K562 (cell line): ENCODE data around the gene KDM5A.

Source experiments
- EZH2 ChIP-seq: IDR thresholded peaks from 2 replicates; pipeline ENCODE4 v1.6.1; 2012; ENCODE audit warnings: low read depth, mild to moderate bottlenecking, inconsistent platforms, low read length, borderline replicate concordance
- KDM1A ChIP-seq, 2 experiments: fragments of 450-650 bp; IDR thresholded peaks; 2 replicates each; pipeline ENCODE4 v1.6.1; 2016; ENCODE audit warnings: mild to moderate bottlenecking in 2 of 2
- MAFK ChIP-seq: IDR thresholded peaks from 2 replicates; pipeline ENCODE4 v1.6.1; 2011; ENCODE audit warnings: low read length, improper control_type of control experiment
- MTA3 ChIP-seq: fragments of 450-650 bp; formaldehyde crosslinking; IDR thresholded peaks from 2 replicates; pipeline ENCODE4 v1.6.1; 2017; ENCODE audit warnings: mild to moderate bottlenecking, borderline replicate concordance
- NKRF ChIP-seq: fragments of 450-650 bp; IDR thresholded peaks from 2 replicates; pipeline ENCODE4 v1.6.1; 2016; ENCODE audit warnings: borderline replicate concordance
- PATZ1 ChIP-seq: fragments of 250-450 bp; sonication (Bioruptor Pico); IDR thresholded peaks from 2 replicates; pipeline ENCODE4 v1.5.0; 2020; ENCODE audit warnings: mild to moderate bottlenecking, borderline replicate concordance
- PRPF4 ChIP-seq: fragments of 200-400 bp; formaldehyde crosslinking; IDR thresholded peaks from one replicate; pipeline ENCODE4 v1.6.1; 2017; ENCODE audit warnings: low read length, low read depth, mild to moderate bottlenecking; ENCODE audit not compliant: insufficient read depth, poor library complexity, severe bottlenecking
- SIN3A ChIP-seq, 2 experiments: fragments of 150-350 bp in 1 of 2; IDR thresholded peaks; 2 replicates each; pipeline ENCODE4 v1.6.1; 2011 to 2016; ENCODE audit warnings: borderline replicate concordance in 2 of 2, low read depth in 2 of 2, low read length in 2 of 2, mild to moderate bottlenecking in 2 of 2, moderate library complexity in 2 of 2; ENCODE audit not compliant: control insufficient read depth in 1 of 2
- TBP ChIP-seq: optimal IDR thresholded peaks from 2 replicates; pipeline ENCODE3; 2011; ENCODE audit warnings: low read depth, low read length, improper control_type of control experiment
- YY1 ChIP-seq, 3 experiments: IDR thresholded peaks; 2 replicates each; pipeline ENCODE4 v1.6.1; 2011; ENCODE audit warnings: low read length in 2 of 3, mild to moderate bottlenecking in 2 of 3, moderate library complexity in 2 of 3, borderline replicate concordance in 1 of 3, control low read depth in 1 of 3, low read depth in 1 of 3; ENCODE audit not compliant: insufficient read depth in 3 of 3, insufficient replicate concordance in 2 of 3, control insufficient read depth in 1 of 3, insufficient read length in 1 of 3; ENCODE audit errors: extremely low read depth in 1 of 3
- ZFPM2 ChIP-seq: fragments of 250-450 bp; sonication (Bioruptor Pico); IDR thresholded peaks from 2 replicates; pipeline ENCODE4 v1.5.1; 2022; ENCODE audit warnings: mild to moderate bottlenecking
- ZSCAN32 ChIP-seq: fragments of 450-650 bp; formaldehyde crosslinking; IDR thresholded peaks from 2 replicates; pipeline ENCODE4 v1.4.0; 2020; ENCODE audit warnings: mild to moderate bottlenecking, moderate library complexity
- TF ChIP-seq, protein P1 (sequence below): sonication (generic); formaldehyde crosslinking; IDR thresholded peaks from 2 replicates; pipeline ENCODE4 v1.5.0; 2020; ENCODE audit warnings: missing genetic modification reagents
- TF ChIP-seq, protein P2 (sequence below), 3 experiments: IDR thresholded peaks in 2 of 3; conservative IDR thresholded peaks in 1 of 3; 2 replicates each; pipeline ENCODE4 v1.5.1; 2011 to 2012; ENCODE audit warnings: low read length in 3 of 3, mild to moderate bottlenecking in 3 of 3, control low read depth in 2 of 3, improper control_type of control experiment in 1 of 3, inconsistent platforms in 1 of 3, low read depth in 1 of 3, mixed read lengths in 1 of 3, moderate library complexity in 1 of 3; ENCODE audit not compliant: insufficient read depth in 2 of 3

GRCh38 chr12:418432-418831, 29.3 kb upstream of the KDM5A start:
- TF ChIP-seq MTA3 (no peak), KDM1A (IDR thresholded peaks at IDR 0.05) (no peak), PRPF4 (no peak), ZFPM2 (no peak), ZSCAN32 (CRISPR knock-in tag) (no peak), TBP (no peak), MAFK (no peak), NKRF (no peak), YY1 (IDR thresholded peaks at IDR 0.05; ENCODE audit: borderline replicate concordance in 1 of 3, control insufficient read depth in 1 of 3, extremely low read depth in 1 of 3, insufficient read depth in 3 of 3, insufficient read length in 1 of 3, insufficient replicate concordance in 2 of 3, low read depth in 1 of 3, low read length in 2 of 3) (no peak), EZH2 (no peak), SIN3A (IDR thresholded peaks at IDR 0.05; ENCODE audit: borderline replicate concordance in 2 of 2, control insufficient read depth in 1 of 2, low read depth in 2 of 2, low read length in 2 of 2) (no peak), PATZ1 (CRISPR knock-in tag) (no peak)
- TF ChIP-seq, protein P1, sequence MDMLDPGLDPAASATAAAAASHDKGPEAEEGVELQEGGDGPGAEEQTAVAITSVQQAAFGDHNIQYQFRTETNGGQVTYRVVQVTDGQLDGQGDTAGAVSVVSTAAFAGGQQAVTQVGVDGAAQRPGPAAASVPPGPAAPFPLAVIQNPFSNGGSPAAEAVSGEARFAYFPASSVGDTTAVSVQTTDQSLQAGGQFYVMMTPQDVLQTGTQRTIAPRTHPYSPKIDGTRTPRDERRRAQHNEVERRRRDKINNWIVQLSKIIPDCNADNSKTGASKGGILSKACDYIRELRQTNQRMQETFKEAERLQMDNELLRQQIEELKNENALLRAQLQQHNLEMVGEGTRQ (CRISPR knock-in tag): no peak
- TF ChIP-seq, protein P2, sequence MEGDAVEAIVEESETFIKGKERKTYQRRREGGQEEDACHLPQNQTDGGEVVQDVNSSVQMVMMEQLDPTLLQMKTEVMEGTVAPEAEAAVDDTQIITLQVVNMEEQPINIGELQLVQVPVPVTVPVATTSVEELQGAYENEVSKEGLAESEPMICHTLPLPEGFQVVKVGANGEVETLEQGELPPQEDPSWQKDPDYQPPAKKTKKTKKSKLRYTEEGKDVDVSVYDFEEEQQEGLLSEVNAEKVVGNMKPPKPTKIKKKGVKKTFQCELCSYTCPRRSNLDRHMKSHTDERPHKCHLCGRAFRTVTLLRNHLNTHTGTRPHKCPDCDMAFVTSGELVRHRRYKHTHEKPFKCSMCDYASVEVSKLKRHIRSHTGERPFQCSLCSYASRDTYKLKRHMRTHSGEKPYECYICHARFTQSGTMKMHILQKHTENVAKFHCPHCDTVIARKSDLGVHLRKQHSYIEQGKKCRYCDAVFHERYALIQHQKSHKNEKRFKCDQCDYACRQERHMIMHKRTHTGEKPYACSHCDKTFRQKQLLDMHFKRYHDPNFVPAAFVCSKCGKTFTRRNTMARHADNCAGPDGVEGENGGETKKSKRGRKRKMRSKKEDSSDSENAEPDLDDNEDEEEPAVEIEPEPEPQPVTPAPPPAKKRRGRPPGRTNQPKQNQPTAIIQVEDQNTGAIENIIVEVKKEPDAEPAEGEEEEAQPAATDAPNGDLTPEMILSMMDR (IDR thresholded peaks at IDR 0.05 in 2 of 3, conservative IDR thresholded peaks at IDR 0.05 in 1 of 3; ENCODE audit: insufficient read depth in 2 of 3, low read depth in 1 of 3, low read length in 3 of 3): no peak
